ENCODE measurements around the gene OR1F1. TPM values are rescaled to one million over a fixed set of nuclear protein-coding genes. Genes with fewer than 3 reads are reported as not detected.
A peak's percentile ranks its signal among the peaks of the same experiment; 100 is the strongest.
"Not testable (repeated sequence)": the region's sequence is repeated elsewhere in the genome, so short reads cannot be mapped to it uniquely, and the experiment has no call there.

The OR1F1 gene
- polyA plus RNA-seq, 10 donors: not detected

DNA sequence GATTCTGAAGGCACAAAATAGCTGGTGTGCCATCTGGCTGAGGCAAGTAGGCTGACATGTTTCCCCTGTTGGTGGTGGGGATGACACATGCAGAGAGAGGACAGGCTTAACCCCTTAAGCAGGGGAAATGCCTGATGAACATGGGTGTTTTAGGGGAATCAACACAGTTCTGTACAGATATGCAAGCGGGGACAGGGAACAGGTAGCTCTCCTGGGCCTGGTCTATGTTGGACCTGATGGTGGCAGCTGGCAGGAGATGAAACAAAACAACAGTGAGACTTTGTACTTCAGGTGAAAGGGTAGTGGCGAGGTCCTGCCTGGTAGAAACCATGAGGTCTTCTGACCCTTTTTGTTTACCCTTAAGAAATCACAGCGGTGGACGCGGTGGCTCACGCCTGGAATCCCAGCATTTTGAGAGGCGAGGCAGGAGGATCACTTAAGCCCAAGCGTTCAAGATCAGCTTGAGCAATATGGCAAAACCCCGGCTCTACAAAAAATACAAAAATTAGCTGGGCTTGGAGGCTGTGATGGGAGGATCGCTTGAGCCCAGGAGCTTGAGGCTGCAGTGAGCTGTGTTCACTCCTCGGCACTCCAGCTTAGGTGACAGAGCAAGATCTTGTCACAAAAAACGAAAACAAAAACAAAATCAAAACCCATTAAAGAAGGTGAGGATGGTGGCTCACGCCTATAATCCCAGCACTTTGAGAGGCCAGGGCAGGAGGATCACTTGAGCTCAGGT is 10.5 kb downstream of the OR1F1 start:
- DNase-seq: no peak

DNA sequence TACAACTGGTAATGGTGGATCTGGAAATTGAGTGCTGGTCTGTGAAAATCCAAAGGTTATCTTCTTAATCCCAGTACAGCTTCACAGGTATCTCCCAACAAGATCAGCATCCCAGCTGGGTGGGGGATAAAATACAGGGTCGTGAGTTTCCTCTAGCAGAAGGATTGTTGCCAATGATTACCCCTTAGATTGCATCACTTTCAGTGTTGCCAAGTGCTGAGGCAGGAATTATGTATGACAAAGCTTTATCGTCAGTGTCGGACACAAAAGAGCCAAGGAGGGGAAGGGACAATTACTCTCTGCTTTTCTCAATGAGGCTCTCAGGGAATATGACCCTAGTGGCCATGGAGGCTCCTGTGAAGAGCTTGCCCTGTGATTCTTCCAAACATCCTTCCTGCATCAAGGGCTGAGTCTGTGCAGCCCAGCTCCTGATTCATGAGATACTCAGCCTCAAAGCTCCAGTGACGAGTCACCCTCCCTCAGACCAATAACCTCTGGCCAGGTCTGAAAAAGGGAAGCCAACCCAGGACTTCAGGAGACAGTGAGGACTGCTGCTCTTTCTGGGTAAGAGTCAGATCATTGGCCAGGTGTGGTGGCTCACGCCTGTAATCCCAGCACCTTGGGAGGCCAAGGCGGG is 15.0 kb downstream of the OR1F1 start:
- DNase-seq: no peak

DNA sequence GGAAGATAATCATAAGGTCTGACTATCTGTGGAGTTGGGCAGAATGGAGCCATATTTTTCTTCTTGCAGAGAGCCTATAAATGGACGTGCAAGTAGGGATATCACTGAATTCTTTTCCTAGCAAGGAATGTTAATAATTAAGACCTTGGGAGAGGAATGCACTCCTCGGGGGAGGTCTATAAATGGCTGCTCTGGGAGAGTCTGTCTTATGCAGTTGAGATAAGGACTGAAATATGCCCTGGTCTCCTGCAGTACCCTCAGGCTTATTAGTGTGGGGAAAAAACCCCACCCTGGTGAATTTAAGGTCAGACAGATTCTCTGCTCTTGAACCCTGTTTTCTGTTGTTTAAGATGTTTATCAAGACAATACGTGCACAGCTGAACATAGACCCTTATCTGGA is 17.9 kb downstream of the OR1F1 start:
- DNase-seq: not testable (repeated sequence)

DNA sequence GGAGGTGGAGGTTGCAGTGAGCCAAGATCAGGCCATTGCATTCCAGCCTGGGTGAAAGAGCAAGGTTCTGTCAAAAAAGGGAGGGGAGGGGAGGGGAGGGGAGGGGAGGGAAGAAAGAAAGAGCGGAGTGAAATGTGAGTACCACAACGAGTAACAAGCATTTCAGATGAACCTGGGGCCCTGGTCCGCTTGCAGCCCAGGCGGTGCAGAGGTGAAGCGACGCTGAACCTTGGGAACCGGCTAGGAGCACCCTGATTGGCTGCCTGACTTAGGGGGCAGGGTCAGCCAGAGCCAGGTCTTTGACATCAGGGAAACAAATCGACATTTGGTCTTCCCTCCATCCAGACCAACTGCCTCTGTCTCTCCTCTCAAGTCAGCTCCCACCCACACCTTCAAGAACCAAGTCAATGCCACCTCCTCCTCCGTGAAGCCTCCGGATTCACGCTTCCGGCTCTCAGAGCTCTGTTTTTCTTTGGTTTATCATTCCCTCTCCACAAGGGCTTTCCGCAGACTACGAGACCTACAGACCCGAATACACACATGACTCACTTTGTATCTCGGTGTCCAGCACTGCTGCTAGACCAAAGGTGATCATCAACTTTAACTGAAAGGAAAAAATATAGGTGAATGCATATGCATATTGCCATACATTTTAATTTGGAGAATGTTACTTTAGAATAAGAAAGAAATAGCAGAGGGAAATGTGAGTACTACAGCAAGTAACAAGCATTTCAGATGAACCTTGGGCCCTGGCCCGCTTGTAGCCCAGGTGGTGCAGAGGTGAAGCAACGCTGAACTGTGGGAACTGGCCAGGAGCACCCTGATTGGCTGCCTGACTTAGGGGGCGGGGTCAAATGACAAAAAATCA is 19.3 kb downstream of the OR1F1 start:
- no peak for DNase-seq

DNA sequence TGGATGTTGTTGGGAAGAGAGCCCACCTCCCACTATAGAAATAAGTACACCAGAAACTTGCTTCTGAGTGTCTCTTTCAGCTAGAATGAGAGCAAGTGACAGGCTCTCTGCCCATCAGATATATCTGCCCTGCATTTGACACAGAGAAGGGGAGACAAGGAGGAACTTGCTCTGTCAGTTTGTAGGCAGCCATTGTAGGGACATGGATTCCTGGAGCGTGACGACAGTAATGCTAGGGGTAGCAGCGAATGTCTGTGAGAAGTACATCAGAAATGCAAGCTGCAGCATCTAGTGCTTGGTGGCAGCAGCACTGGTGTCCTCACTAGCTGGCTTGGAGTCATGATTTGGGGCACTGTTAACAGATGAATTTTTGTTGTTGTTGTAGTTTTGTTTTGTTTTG is 24.0 kb downstream of the OR1F1 start:
- no peak for DNase-seq

DNA sequence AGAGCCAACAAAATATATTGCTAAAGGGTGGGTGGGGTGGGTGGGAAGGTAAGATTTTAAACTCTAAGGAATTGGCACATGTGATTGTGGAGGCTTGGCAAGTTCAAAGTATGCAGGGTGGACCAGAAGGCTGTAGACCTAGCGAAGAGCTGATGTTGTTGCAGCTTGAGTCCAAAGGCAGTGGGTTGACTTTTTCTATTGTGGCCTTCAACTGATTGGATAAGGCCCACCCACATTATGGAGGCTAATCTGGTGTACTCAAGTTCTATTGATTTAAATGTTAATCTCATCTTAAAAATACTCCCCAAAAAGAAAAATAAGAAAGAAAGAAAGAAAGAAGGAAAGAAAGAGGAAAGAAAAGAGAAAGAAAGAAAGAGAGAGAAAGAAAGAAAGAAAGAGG is 24.6 kb downstream of the OR1F1 start:
- no peak for DNase-seq

DNA sequence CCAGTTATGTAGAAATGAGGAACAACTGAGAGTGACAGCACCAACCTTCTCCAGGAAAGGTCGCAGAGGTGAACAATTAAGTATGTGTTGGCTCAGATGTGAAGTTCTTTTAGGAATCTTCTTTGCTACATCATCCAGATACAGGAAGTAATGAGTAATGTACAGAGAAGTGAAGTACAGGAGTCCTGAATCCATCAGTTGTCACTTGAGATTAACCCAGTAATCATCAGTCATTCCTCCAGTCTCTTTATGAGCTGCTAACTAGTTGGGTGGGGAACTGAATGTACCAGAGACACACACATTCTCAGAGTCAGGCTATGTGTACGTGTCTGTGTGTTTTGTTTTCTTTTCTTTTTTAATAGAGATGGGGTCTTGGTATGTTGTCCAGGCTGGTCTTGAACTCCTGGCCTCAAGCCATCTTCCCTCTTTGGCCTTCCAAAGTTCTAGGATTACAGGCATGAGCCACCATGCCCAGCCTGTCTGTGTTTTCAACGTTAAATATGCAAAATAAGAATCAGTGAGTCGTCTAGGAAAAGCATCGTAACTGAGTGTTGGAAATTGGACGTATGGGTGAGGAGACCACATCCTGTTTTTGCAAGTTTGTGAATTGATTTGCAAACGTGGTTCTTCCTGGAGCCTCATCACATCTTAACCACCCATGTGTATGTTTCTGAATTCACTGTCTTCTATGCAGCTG is 27.0 kb downstream of the OR1F1 start:
- DNase-seq: no peak

DNA sequence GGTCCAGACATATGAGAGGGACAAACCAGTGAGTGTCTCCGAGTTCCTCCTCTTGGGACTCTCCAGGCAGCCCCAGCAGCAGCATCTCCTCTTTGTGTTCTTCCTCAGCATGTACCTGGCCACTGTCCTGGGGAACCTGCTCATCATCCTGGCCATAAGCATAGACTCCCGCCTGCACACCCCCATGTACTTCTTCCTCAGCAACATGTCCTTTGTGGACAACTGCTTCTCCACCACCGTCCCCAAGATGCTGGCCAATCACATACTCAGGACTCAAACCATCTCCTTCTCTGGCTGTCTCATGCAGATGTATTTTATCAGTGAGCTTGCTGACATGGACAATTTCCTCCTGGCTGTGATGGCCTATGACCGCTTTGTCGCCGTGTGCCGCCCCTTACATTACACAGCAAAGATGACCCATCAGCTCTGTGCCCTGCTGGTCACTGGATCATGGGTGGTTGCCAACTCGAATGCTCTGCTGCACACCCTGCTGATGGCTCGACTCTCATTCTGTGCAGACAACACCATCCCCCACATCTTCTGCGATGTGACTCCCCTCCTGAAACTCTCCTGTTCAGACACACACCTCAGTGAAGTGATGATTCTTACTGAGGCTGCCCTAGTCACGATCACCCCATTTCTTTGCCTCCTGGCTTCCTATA is 27.7 kb downstream of the OR1F1 start:
- no peak for DNase-seq

DNA sequence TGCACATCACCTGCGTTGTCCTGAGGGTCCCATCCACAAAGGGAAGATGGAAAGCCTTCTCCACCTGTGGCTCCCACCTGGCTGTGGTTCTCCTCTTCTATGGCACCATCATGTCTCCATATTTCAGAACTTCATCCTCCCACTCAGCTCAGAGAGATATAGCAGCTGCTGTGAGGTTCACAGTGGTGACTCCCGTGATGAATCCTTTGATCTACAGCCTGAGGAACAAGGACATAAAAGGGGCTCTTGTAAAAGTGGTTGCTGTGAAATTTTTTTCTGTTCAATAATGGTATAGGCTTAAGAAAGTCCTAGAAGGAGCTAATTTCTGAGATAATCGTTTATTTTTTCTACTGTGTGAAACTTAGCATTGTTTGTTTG is 28.2 kb downstream of the OR1F1 start:
- DNase-seq: no peak

DNA sequence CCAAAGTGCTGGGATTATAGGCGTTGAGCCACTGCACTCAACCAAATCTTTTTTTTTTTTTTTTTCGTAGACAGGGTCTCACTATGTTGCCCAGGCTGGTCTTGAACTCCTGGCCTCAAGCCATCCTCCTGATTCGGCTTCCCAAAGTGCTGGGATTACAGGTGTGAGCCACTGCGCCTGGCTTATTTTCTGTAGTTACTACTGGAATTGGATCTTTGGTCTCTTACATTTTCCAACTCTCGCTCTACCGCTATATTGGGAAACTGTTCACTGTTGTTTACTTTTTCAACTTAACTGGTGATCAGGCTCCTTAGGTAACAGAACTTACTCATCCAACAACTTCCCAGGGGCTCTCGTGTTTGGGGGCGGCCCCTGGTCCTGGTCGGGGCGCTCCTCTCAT is 32.8 kb downstream of the OR1F1 start:
- no peak for DNase-seq

DNA sequence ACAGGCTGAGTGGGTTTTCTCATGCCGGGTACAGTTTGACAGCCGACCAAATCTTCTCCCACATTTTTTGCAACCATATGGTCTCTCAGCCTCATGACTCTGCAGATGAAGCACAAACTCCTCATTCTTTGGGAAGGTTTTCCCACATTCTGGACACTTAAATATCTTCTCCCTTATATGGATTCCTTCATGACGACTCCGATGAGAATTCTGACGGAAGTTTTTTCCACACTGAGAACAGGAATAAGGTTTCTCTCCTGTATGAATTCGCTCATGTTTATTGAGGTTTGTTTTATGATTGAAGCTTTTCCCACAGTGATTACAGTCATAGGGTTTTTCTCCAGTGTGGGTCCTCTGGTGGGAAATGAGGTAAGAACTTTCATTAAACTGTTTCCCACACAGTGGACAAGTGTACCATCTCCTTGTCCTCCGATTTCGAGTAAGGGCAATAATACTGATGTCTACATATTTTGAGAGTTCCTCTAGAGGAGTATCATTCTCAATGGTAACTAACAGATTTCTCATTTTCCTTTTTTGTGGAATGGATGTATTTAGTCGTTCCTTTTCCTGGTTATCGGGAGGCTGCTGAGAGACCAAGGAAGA is 36.0 kb downstream of the OR1F1 start:
- no peak for DNase-seq

DNA sequence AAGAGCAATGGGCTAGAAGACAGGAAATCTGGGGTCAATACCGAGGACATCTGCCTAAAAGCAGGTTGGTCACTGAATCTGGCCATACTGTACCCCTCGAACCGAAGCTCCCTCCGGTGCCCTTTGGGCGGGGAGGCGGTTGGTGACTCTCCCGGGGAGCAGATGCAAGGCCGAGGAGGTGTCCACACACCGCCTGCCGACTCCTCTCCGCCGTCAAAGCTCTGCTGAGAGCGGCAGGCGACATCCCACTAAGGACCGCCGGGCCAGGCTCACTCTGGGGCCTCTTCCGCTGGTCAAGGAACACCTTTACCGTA is 46.5 kb downstream of the OR1F1 start:
- DNase-seq: no peak

DNA sequence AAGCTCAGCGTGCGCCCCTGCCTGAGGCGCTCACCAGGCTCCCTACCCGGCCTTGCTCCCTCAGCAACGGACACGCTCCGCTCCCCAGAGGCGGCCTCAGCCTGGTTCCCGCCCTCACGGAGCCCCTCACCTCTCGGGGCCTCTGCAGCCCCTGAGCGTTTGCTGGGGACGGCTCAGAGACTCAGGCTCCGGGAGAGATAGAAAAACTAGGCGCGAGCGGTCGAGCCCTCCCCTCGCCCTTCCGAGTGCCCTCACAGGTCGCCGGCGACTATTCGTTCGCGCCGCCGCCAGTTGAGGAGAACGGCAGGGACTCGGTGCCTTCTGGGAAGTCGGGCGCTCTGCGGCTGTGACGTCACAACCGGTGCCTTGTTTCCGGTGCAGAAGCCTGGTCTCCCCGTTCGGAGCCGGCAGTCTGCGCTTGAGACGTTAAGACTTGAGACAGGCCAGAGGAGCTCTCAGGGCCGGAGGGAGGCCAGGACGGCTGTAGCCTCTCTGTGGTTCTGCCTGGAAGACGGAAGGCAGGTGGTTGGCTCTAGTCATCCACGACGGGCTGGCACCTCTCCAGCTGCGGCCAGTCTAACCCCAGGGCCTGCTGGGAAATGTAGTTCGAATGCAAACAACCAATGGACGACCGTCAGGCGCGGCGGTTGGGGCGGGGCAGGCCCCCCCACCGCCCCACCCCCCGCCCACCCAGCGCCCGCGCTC is 47.0 kb downstream of the OR1F1 start, which contains the start of gene ZNF200:
Gene ZNF200 (minus strand): TSS at position 302 of the 705 bp plus-strand sequence. CDS start 1,403 bp downstream, outside the sequence.
- DNase-seq: peak; percentile 95 to 99 (median 96)

DNA sequence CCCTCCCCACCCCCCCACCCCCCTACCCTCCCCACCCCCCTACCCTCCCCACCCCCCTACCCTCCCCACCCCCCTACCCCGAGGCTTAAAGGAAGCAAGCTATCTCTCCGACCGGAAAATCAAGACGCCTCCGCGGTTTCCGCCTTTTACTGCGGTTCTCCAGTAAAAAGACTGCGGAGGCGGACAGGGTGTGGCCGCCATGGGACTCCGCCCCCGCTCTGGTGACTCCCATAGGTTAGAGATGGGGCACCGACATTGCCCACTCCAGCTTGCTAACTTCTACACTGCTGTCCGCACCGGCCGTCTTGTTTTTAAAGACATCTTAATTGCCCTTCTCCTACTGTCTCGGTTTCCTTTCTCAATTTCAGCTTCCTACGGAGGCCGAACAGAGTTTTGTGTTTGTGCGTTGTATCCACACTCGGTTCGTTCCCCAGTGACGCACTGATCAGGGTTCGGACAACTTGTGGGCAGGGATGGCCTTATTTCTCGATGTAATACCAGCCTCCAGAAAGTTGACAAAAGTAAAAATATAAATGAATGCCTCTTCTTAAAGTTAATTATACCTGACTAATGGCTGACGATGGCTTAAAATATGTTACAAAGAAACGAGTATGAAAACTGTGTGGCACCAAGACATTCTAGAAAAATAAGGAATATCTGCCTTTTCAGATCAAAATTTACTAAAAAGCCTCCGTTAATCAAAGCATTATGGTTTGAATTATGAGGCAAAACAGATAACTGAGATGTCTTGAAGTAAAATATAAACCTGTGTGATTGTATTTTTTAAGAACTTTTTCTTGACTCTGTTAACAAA is 48.1 kb downstream of the OR1F1 start:
- peak in 1 of 3 donors; percentile 6 for DNase-seq

DNA sequence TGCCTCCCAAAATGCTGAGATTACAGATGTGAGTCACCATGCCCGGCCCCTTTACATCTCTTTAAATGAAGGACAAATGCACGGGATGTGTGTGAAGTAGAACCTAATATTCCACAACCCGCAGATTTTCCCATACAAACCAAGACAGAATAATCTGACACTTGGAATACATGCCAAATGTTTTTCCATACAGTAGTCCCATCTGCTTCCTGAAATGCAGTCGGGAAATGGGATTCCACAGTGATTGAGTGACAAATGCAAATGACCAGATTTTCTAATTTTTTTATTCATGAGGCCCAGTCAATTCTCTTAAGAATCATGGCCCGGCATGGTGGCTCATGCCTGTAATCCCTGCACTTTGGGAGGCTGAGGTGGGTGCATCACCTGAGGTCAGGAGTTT is 53.8 kb downstream of the OR1F1 start:
- DNase-seq: no peak

DNA sequence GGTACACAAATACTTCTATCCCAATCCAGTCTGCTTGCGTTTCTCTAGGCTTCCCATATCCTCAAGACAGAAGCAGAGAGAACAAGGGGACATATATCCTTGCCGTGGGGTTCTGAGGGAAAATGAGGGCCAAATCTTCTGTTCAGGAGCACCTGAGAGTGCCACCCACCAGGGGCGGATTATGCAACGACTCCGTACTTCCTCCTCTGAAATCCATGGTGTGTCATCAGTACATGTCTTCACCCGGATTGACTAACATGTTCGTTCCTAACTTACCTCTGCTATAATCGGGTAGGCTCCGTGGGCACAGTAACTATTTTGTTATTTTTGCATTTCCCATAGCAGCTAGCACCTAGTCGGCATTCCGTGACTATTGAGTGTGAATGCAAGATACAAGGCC is 54.7 kb downstream of the OR1F1 start:
- DNase-seq: no peak

DNA sequence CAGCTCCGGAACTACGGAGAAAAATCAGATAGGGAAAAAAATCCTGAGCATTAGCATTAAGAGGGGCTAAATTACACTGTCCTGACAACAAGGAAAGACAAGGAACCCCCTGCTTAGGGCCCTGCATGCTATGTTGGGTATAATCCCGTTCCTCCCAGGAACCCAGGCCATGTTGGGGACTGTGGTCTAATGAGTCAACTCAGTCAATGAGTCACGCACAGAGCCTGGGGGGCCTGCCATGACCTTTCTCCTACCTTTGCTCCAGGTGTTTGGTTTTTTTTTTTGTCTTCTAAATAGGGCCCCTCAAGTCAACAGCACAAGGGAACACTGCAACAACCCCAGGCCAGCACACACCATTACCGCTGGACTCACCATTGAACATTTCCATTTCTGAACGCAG is 55.9 kb downstream of the OR1F1 start:
- no peak for DNase-seq

DNA sequence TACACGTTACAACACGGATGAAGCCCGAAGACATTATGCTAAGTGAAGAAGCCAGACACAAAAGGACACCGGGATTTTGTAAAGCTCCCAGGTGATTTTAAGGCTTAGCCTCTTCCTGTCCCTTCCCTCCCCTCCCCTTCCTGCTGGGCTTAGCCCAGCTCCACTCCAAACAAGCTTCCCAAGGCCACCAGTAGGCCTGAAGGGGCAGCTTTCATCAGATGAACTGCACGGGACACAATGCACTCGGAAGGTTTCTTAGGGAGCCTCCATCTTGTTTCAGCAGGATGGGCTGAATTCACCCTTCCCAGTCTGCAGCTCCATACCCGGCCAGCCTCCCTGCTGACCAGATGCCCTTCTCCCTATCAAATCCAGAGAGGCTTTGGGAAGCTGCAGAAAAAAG is 58.0 kb downstream of the OR1F1 start:
- no peak for DNase-seq

DNA sequence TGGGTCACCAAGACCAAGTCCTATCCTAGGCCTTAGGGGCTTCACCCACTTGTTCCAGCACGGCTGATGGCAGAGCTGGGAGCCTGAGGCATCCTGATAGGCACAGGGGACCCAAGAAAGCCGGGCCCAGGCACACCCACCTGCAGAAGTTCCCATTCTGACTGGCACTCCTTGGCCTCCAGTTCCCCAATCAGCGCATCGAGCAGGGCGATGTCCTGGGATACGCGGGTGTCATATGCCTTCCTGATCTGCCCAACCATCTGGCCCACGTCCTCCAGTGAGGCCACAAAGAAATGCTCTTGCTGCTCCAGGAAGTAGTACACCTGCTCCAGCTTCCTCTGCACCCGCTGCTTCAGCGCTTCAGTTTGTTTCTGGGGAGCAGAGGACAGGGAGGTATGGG is 58.9 kb downstream of the OR1F1 start:
- DNase-seq: no peak

DNA sequence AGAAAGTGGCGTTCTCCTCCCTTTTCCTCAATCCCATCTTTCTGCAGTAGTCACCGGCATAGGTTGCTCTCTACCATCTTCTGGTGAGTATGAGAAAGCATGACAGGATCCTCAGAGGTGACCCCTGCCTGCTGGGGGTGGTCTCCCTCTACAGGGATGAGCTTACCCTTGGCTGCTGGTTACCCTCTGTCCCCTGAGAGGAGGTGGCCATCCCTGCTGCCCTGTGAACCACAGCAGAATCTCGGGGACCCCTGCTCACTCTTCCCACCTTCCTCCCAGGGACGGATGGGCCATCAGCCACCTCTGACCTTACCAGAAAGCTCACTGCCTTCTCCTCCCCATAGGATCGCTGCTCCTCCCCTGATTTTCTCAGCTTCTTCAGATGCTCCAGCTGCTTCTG is 60.6 kb downstream of the OR1F1 start:
- no peak for DNase-seq

All from muscle of back (tissue), 11 donors.